ENCODE measurements around the gene CCN6.

The CCN6 gene

DNA sequence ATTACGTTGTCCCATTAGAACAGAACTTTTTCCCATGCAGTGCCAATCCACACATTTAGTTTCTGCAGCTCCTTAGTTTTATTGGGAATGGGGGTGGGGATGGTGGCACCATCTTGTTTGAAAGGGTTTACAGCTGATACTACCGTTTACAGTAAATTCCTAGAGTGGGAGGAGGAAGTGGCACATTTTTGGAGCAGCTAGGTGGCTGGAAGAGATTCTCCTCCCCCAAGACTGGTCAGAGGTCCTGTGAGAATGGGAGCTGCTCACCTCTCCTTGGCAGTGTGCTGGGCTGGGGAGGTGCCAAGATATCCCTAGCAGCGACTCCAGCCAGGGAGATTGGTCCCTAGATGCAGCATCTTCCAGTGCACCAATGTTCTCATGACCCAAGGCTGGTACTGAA is 12.4 kb upstream of the CCN6 start:
- Histone ChIP-seq H4K20me1 (ENCODE audit: insufficient read depth, low read length) (no peaks in the 10 kb centered on the region), H3K4me3 (ENCODE audit: low read length) (no peak overlapping the region), H3K9me2 (replicated peaks; ENCODE audit: insufficient read depth, low read length) (no peaks in the 10 kb centered on the region), H3K79me2 (ENCODE audit: low read length) (no peaks in the 10 kb centered on the region), H3K9me3 (replicated peaks; ENCODE audit: insufficient read depth, low read length) (no peaks in the 10 kb centered on the region), H3K27ac (ENCODE audit: low read length) (no peak overlapping the region), H3K36me3 (replicated peaks; ENCODE audit: insufficient read depth, low read length) (no peaks in the 10 kb centered on the region), H2AFZ (ENCODE audit: low read length) (no peak overlapping the region), H3K27me3 (replicated peaks; ENCODE audit: insufficient read depth, low read length) (no peaks in the 10 kb centered on the region), H3K4me2 (ENCODE audit: low read depth, low read length) (no peak overlapping the region), H3F3A (ENCODE audit: insufficient read depth, low read length) (peaks cover 5% of the 10 kb centered on the region; the same call in 1 of the 2 replicates), H3K9ac (ENCODE audit: low read length) (no peak overlapping the region), H3K4me1 (ENCODE audit: low read length) (peaks cover 6% of the 10 kb centered on the region)
- no peak for TF ChIP-seq EZH2phosphoT487 (IDR thresholded peaks at IDR 0.05; ENCODE audit: low read length)
- TF ChIP-seq, protein P1, sequence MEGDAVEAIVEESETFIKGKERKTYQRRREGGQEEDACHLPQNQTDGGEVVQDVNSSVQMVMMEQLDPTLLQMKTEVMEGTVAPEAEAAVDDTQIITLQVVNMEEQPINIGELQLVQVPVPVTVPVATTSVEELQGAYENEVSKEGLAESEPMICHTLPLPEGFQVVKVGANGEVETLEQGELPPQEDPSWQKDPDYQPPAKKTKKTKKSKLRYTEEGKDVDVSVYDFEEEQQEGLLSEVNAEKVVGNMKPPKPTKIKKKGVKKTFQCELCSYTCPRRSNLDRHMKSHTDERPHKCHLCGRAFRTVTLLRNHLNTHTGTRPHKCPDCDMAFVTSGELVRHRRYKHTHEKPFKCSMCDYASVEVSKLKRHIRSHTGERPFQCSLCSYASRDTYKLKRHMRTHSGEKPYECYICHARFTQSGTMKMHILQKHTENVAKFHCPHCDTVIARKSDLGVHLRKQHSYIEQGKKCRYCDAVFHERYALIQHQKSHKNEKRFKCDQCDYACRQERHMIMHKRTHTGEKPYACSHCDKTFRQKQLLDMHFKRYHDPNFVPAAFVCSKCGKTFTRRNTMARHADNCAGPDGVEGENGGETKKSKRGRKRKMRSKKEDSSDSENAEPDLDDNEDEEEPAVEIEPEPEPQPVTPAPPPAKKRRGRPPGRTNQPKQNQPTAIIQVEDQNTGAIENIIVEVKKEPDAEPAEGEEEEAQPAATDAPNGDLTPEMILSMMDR (IDR thresholded peaks at IDR 0.05; ENCODE audit: low read length), result no peak
- TF ChIP-seq EZH2 (optimal IDR thresholded peaks at IDR 0.05; ENCODE audit: low read depth, low read length), result no peak
- DNase-seq, result no peak

DNA sequence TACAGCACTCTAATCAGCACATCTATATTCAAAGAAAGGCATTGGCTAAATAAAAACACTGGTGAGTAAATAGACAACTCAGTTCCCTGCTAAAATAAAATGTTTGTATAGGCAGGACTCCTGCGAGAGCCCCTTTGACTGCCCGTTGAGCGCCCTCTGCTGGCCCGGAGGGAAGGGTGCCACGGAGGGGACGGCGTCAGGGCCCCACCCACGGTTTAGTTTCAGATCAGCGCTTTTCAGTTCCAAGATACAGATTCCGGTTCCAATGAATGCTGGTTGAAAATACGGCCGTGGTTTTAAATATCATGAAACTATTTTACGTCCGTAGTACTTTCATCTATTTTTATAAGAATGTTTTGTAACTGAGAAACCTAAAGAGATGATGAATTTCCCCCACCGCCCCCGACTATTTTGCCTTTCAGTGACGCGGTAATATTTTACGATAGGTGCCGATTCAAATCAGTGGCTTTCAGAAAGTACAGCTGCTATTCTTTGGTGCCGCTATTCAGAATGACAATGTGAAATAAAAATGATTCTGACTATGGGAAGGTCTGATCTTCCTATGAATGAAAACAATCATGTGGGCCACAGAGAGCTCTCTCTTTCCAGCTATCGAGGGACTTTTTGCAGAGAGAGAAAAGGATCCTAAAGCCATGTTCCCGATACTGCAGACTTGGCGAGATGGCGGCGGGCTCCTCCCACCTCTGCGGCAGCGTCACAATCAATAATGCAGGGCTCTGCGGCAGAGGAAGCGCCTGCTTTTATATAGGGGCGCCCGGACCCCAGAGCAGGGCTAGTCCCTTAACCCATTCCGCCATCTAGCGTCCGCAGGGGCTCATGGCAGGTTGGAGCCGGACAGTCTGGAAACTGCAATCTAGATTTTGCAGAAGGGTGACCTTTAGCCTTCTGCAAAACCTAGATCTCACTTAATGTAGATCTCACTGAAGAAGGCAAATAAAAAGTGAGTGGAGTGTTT is 10.6 kb upstream of the CCN6 start:
- Histone ChIP-seq H2AFZ (ENCODE audit: low read length) (peak overlapping the region; percentile 99), H3K4me1 (ENCODE audit: low read length) (peaks cover 6% of the 10 kb centered on the region), H3K79me2 (ENCODE audit: low read length) (no peaks in the 10 kb centered on the region), H3K4me2 (ENCODE audit: low read depth, low read length) (peak overlapping the region; percentile 92), H3K9me3 (replicated peaks; ENCODE audit: insufficient read depth, low read length) (no peaks in the 10 kb centered on the region), H3K27me3 (replicated peaks; ENCODE audit: insufficient read depth, low read length) (no peaks in the 10 kb centered on the region), H3F3A (ENCODE audit: insufficient read depth, low read length) (peaks cover 5% of the 10 kb centered on the region; the same call in 1 of the 2 replicates), H3K9me2 (replicated peaks; ENCODE audit: insufficient read depth, low read length) (no peaks in the 10 kb centered on the region), H3K4me3 (ENCODE audit: low read length) (peak overlapping the region; percentile 87), H3K9ac (ENCODE audit: low read length) (peak overlapping the region; percentile 69; the same call in 1 of the 2 replicates), H3K27ac (ENCODE audit: low read length) (peak overlapping the region; percentile 69; the same call in 1 of the 2 replicates), H4K20me1 (ENCODE audit: insufficient read depth, low read length) (no peaks in the 10 kb centered on the region), H3K36me3 (replicated peaks; ENCODE audit: insufficient read depth, low read length) (no peaks in the 10 kb centered on the region)
- TF ChIP-seq EZH2phosphoT487 (IDR thresholded peaks at IDR 0.05; ENCODE audit: low read length) (no peak), EZH2 (optimal IDR thresholded peaks at IDR 0.05; ENCODE audit: low read depth, low read length) (no peak)
- TF ChIP-seq, protein P1 (IDR thresholded peaks at IDR 0.05; ENCODE audit: low read length), result peak; percentile 94
- peak; percentile 80 for DNase-seq

GRCh38 chr6:112044196-112044595 is 9.7 kb upstream of the CCN6 start:
- no peaks in the 10 kb centered on the region for H3K36me3 ChIP-seq (replicated peaks; ENCODE audit: insufficient read depth, low read length)
- H2AFZ ChIP-seq (ENCODE audit: low read length), result no peak overlapping the region
- TF ChIP-seq EZH2 (optimal IDR thresholded peaks at IDR 0.05; ENCODE audit: low read depth, low read length), result no peak
- TF ChIP-seq EZH2phosphoT487 (IDR thresholded peaks at IDR 0.05; ENCODE audit: low read length), result no peak
- TF ChIP-seq, protein P1 (IDR thresholded peaks at IDR 0.05; ENCODE audit: low read length), result no peak
- no peaks in the 10 kb centered on the region for H3K27me3 ChIP-seq (replicated peaks; ENCODE audit: insufficient read depth, low read length)
- DNase-seq, result no peak
- H3K9me3 ChIP-seq (replicated peaks; ENCODE audit: insufficient read depth, low read length), result no peaks in the 10 kb centered on the region
- no peaks in the 10 kb centered on the region for H4K20me1 ChIP-seq (ENCODE audit: insufficient read depth, low read length)
- peaks cover 5% of the 10 kb centered on the region; the same call in 1 of the 2 replicates for H3F3A ChIP-seq (ENCODE audit: insufficient read depth, low read length)
- no peak overlapping the region for H3K4me2 ChIP-seq (ENCODE audit: low read depth, low read length)
- H3K27ac ChIP-seq (ENCODE audit: low read length), result no peak overlapping the region
- H3K9ac ChIP-seq (ENCODE audit: low read length), result no peak overlapping the region
- no peaks in the 10 kb centered on the region for H3K79me2 ChIP-seq (ENCODE audit: low read length)
- H3K9me2 ChIP-seq (replicated peaks; ENCODE audit: insufficient read depth, low read length), result no peaks in the 10 kb centered on the region
- no peak overlapping the region for H3K4me3 ChIP-seq (ENCODE audit: low read length)
- H3K4me1 ChIP-seq (ENCODE audit: low read length), result peaks cover 6% of the 10 kb centered on the region

All from MM.1S (cell line).